GM19397 (cell line): Measurements from ENCODE around the gene KCNC1.

Experiments
- ATAC-seq: cut with Tn5 transposase; IDR thresholded peaks from one replicate; pipeline ENCODE4 v1.9.1; 2021; ENCODE audit warnings: mild to moderate bottlenecking, moderate library complexity; ENCODE audit not compliant: unreplicated experiment

KCNC1 gene

DNA sequence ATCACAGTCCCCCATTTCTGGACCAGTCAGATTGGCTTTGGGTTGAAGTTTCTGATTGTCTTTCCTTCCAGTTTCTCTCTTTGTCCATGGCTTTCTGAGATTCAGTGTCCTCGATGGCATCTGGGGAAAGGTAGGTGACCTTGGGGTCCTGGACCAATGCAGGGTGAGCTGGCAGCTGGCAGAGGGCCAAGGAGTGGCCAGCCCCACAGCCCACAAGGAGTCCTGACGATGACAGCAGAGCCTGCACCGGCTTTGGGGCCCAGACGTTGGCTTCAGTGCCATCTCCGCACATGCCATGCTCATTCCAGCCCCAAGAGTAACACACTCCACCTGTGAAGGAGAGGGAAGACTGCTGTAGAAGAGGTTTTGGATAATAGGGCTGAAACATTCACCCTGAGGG lies 53.5 kb downstream of the KCNC1 start:
- ATAC-seq: no peak

DNA sequence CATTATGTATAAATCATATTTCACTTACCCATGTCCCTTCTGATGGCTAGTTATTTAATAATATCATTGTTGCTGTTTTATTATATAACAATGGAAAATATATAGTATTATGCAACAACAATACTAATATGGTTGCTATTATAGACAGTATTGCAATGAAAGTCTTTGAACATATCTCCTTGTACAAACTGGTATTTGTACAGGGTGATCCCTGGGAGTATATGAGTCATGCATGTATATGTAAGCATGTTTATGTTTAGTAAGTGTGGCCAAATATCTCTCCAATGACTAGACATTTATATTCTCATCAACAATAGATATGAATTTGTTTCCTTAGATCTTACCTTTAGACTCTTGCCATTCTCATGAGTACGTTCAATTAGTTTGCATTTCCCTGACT lies 55.9 kb downstream of the KCNC1 start:
- no peak for ATAC-seq

DNA sequence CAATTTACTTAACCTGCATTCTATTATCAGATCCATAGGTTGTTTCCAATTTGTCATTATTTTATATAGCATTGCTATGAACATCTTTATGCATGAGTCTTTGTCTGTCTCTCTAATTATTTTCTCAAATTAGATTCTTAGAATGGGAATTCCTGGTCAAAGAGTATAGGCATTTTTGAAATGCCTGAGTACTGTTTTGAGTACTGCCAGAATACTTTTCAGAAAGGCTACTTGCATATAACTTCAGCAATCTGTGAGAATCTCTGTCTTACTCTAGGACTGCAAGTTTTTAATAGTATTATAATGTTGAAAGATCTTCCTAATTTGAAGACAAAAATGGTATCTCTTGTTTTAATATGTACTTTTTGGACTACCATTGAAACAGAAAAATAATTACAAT lies 56.6 kb downstream of the KCNC1 start:
- no peak for ATAC-seq

DNA sequence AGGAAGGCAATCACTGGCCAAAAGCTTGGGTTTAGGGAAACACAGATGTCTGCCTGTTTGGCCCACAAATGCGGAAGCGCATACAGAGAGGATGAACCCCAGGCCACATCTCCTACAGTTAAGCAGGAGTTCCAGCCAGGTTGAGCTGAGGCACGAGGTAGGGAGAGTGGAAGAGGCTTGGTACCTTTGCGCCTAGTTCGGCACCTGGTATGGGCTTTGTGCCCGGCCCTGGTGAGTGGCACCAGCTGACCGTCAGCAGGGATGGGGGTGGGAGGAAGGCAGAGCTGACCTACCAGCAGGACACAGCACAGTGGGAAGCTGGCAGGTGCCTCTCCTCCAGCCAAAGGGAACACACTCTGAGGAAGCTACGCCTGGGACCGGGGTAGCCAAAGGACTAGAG lies 57.6 kb downstream of the KCNC1 start:
- ATAC-seq: no peak

DNA sequence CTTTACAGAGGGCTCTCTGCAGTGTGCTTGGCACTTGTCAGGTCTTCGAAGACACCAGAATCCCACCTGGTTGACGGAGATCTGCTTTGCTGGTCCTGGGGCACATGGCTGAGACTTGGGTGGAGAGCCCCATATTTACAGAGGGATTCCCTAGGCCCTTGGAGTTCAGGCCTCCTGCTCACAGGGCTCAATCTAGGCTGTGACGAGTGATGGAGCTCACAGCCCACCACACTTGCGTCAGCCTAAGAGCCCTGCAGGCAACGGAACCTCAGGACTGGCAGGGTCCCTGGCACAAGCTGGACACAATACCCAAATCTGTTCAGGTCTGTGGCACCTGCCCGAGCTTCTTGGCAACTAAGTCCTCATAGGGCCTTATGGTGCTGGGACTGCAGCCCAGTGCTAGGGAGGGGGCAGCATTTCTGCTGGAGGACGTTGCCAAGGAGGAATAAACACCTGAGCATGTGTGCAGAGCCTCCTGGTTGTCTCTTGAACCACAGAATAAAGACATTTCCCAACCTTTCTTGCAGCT lies 59.1 kb downstream of the KCNC1 start:
- no peak for ATAC-seq

DNA sequence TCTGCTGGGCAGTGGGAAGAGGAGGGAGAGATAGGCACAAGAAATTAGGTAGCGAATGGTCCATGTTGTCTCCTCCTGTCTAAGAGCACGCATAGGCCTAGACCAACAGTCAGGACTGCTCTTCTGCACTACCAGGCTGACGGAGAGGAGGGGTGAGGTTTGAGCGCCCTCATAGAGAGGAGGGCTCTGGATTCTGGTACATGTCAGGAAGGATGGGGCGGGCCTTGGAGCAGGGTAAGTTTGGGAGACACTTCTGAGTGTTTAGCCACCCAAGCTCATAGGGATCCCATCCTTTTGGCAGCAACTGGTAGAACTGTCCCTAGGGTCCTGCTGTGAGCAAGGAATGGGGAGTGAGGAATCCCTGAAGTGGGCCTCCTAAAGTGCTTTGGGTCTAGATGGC lies 60.4 kb downstream of the KCNC1 start:
- no peak for ATAC-seq

DNA sequence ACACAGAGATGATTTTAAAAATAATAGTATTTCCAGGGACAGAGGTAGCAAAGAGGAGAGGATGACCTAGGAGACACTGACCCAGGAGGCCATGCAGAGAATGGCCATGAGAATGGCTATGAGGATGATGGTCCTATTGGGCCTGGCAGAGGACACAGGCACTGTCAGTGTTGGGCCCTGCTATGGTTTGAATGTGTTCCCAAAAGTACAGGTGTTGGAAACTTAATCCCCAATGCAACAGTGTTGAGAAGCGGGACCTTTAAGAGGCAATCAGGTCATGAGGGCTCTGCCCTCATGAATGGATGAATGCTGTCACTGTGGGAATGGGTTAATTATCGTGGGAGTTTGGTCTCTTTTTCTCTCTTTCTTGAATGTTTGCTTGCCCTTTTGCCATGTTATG lies 61.6 kb downstream of the KCNC1 start:
- ATAC-seq: no peak

DNA sequence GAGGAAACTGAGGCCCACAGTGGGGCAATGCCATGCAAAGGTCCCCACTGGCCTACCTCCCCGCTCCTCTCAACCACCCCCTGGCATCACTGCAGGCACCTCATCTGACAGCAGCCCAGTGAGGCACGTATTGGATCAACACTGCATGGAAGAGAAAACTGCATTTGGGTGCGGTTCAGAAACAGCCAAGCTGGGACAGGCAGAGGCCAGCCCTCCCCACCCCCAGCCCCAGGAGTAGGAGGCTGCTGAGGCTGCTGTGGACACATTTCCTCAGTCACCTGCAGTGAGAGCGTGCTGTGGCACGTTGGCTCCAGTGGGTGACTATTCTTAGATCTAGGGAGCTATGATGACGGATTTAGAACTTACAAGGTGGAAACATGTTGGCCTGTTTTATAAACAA lies 63.7 kb downstream of the KCNC1 start:
- ATAC-seq: no peak

DNA sequence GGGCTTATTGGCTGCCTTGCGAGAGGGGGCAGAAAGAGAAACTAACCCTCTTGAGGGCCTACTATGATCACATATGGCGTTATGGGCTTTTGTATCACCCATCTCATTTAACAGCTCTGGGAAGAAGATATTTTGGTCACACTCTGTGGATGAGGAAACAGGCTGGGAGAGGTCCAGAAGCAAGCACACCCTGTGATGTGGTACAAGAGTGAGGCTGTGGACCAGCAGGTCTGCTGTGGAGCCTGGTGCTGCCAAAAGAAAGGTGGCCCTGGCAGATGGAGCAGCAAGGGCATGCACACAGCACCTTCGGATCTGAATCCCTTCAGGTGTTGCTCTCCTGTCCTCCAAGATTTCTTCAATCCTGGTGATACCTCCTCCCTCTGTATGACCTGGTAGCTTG lies 64.1 kb downstream of the KCNC1 start:
- no peak for ATAC-seq

DNA sequence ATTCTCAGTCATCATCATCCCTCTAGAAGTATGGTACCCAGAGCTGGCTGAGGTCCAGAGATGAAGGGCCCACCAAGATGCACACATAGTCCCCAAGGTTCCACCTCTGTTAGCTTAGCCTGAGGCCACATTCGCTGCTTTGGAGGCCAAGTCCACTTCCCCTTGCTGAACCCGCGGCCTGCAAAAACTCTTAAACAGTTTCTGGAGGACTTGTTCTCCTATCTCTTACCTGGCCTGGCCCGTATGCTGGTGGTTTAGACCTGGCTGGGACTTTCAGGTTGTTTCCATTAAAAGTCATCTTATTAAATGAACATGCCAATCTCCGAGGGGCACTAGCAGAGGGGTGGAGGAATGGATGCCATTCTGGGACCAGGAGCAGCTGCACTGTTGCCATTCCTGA lies 64.6 kb downstream of the KCNC1 start:
- no peak for ATAC-seq

DNA sequence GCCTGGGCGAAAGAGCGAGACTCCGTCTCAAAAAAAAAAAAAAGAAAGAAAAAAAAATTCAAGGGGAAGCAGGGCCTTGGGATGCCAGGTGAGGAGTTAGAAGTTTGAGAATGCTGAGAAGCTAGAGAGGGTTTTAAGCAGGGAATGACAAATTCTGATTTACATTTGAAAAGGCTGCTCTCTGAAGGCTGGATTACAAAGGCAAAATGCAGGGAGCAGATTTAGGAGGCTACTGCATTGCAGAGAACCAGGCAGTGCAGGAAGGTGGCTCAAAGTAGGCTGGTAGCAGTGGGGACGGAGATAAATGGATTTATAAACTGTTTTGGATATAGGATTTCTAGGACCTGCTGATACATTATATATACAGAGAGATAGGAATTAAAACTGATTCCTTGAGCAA lies 66.6 kb downstream of the KCNC1 start:
- ATAC-seq: no peak

DNA sequence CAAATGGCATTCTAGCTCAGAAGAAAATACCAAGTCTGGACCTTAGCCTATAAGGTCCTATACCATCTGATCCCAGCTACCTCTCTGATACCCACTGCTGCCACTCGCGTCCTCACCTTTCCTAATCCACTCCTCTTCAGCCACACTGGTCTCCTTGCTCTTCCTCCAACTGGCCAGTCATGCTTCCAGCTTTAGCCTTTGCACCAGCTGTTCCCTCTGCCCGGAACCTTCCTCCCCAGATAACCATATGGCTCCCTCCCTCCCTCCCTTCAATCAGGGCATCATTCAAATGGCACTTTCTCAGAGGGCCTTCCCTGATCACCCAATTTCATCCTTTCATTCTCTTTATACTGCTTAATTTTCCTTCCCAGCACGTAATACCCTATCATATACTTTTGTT lies 67.9 kb downstream of the KCNC1 start:
- ATAC-seq: no peak

DNA sequence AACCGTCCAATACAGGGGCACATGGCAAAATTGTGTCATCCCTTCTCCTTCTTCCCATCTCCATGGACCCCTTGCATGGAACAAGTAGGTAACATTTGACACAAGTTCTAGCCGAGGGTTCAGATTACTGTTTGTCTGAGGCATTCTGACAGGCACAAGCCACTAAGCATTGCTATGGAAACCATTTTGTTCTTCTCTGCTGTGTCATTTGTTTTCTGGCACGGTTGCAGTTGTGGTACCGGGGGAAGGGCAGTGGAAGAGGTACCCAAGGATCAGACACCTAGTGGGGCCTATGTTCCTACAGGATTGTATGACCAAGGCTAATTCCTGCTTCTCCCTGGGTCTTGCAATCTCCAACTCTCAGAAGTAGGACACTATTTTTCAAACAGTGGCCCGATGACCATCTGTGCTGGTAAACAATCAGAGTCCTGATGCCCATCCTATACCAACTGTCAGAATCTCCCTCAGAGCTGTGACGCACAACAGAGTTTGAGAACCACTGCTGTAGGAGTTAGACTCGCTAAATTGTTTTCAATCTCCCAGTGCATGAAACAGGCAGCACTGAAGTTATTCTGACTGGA lies 69.3 kb downstream of the KCNC1 start:
- ATAC-seq: no peak

DNA sequence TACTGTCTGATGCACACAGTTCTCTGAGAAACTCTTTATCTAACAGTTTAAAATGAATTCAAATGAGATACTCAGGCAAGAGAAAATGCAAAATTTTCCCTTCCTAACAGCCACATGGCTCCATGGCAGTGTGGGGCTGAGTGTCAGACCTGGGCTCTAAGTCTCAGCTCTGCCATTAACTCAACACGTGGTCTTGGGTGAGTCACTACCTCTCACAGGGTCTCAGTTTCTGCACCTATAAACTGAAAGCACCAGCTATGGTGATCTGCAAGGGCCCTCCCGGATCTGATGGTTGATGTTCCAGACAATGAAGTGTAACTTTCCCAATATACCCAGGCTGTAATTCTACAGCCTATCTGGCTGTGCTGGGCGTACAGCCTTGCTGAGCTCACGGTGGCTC lies 70.5 kb downstream of the KCNC1 start:
- no peak for ATAC-seq

DNA sequence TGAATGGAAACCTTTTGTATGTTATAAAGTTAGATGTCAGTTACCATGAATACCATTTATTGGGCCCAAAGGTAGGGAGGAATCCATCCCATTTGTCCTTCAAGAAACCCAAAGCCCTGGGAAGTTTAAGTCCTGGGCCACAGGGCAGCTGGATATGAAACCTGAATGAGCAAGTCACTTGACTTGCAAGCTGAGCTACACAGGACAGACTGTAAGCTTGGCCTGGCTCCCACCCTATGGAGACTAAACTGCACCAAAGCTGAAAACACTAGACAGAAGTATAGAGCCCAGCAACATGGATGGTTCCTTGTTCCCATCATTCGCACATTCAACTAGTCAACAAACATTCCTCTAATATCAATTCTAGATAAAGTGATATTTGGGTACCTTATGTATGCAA lies 71.3 kb downstream of the KCNC1 start:
- ATAC-seq: no peak

DNA sequence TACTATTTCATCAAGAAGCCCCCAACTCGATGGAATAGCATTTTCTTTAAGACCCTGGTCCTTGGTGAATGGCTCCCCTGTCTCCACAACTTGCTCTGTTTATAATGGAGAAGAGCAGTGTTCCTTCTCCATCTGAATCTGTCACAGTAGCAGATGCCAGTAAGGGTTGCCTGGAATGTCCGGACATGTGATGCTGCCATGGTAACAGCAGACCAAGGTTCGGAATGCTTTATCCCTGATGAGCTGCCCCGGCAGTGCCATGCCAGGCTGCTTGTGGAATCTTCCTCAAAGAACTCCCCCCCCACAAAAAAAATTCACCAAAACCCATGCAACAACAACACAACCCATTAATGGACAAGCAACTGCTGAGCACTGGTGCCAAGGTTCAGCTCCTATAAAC lies 72.5 kb downstream of the KCNC1 start:
- ATAC-seq: no peak

DNA sequence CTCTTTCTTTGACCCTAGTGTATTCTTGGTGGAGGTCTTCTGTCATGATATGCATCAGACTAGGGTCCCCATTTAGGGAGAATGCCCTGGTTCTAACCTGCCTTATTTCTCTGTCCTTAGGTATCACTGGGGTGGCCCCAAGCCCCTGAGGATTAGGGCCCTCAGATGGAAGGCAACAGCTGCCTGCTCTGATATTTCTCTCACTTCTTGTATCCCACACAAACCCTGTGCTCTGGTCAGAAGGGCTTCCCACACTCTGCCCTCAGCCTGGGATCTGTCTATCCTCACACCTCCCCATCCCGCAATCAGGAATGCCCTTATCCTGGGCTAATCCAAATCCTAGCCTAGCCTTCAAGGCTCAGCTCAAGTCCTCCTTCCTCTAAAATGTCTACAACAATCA lies 75.5 kb downstream of the KCNC1 start:
- ATAC-seq: no peak

DNA sequence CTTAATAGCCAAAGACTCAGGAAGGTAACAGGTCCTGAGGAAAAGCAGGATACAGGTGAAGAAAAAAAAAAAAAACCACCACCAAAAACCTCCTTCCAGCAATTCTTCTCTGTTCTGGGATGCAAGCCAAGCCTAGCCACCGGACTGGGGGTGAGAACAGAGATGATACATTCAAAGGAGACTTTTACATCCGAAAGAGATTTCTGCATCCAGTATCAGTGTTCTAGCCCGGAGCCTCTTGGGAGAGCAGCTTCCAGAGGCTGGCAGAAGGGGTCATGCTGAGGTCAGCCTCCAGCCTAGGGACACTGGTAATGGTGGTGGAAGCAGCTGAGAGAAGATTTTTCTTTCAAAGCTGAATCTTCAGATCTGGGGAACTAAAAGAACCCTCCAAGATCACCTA lies 76.2 kb downstream of the KCNC1 start:
- ATAC-seq: no peak

DNA sequence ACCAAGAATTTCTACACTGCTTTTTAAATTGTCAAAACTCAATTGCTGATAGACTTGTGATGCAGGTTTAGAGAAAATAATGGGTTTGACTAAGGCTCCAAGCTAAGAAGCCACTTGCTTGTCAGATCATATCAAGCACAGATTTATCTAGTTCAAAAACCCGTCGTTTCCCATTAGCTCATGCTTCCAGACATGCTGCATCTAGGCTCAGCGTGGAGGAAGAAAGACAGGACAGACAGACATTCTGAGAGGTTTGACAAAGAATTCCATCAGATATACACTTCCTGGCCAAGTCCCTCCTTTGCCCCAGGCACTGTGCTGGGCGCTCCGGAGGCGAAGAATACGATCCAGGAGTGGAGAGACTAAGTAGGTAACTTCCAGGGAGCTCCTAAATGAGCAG lies 76.8 kb downstream of the KCNC1 start:
- no peak for ATAC-seq

DNA sequence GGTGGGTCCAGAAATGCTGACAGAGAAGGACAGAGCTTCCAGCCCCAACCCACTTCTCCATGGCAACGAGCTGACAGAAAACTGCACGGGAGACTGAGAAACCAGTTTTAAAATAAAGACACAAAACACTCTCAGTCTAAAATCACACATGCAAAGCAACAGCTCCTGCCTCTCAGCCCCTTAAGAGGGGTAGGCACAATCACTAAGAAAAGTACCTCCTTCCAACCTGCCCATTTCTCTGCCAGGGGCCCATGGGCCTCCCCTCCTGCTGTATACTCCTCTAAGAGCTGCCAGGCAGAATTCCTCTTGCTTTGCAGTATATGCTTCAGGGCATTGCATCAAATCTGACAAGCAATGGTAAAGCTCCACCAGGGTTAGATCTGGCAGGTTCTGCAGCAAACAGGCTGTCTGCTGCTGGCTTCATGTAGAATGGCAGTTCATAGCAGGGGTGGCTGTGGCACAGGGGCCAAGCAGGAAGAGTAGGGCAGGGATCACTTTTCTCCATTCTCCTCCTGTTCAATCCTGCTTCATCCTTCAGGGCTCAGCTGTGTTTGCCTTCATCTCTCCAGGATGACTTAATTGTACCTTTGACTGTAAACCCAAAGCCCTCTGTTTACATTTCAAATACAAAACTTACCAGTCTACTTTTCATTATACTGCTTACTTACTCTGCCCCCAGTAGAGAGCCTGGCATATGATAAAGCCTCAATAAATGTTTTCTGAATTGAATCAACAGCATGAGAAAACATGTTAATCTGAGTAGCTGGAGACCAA lies 77.7 kb downstream of the KCNC1 start:
- no peak for ATAC-seq

DNA sequence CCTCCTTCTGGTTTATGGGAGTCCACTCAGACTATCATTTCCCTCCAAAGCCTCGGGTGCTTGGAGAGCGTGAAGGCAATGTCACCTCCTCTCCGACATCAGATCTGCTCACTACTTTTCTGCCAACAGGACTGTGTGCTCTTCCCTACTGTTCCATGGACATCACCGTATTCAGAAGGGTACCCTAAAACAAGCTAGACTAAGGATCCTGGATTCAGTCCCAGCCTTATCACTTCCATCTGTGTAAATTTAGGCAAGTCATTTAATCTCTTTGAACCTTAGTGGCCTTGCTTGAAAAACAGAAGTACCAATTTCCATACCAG lies 78.2 kb downstream of the KCNC1 start:
- ATAC-seq: no peak

DNA sequence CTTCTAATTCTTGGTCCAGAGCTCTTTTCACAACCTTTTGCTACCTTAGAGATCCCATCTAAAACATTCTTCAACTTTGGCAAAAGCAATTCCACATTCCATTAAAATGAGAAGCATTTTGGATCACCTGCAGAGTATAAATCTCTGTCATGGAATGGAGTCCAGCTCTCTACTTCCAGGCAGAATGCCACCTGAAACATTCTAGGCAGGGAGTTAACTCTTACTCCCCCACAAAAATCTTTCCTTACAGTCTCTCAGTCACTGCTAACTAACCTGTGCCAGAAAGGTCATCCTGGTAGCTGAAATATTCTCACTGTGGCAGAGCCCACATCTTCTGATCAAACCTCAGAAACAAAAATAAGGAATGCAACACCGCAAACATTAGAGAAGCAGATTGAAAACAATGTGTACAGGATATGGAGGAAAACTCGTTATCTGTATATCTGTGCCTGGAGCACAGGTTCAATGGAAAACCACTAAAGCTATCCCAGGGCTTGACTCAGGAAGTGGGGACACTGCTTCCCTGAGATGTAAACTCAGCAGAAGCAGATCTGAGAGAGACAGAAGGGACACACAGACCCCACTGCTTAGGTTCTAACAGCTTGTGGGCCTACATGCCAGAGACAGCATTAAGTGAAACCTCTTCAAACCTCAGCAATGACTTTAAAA lies 78.9 kb downstream of the KCNC1 start:
- no peak for ATAC-seq
